Nephron progenitor cell (in vitro differentiated cells): ENCODE results near the gene CACNA1C.

Source experiments
- DNase-seq: peaks from one replicate; pipeline ENCODE4 v3.0.0; 2021
- H3K27ac Mint-ChIP-seq: 2 replicates; pipeline ENCODE4 v1.8.0; 2021; ENCODE audit warnings: mild to moderate bottlenecking, moderate library complexity, mixed read lengths
- H3K27me3 Mint-ChIP-seq: 2 replicates; pipeline ENCODE4 v1.8.0; 2021; ENCODE audit warnings: mild to moderate bottlenecking, low read depth, mixed read lengths; ENCODE audit not compliant: poor library complexity
- H3K36me3 Mint-ChIP-seq: 2 replicates; pipeline ENCODE4 v1.8.0; 2021; ENCODE audit warnings: low read depth, mixed read lengths
- H3K4me1 Mint-ChIP-seq: 2 replicates; pipeline ENCODE4 v1.8.0; 2021; ENCODE audit warnings: mixed read lengths
- H3K4me3 Mint-ChIP-seq: 2 replicates; pipeline ENCODE4 v1.8.0; 2021; ENCODE audit warnings: mild to moderate bottlenecking, moderate library complexity, mixed read lengths
- H3K9me3 Mint-ChIP-seq: 2 replicates; pipeline ENCODE4 v1.8.0; 2021; ENCODE audit warnings: mild to moderate bottlenecking, moderate library complexity, mixed read lengths
- TF ChIP-seq, protein P1 (sequence below): fragments of 200-600 bp; sonication (generic); IDR thresholded peaks from 2 replicates; pipeline ENCODE4 v1.5.0; 2021; ENCODE audit warnings: antibody characterized with exemption

The CACNA1C gene

GRCh38 chr12:2643576-2644135, 590.9 kb downstream of the CACNA1C start:
- H3K27me3 Mint-ChIP-seq: peaks cover 15% of the 10 kb centered on the region
- H3K27ac Mint-ChIP-seq: no peak overlapping the region
- H3K36me3 Mint-ChIP-seq: no peaks in the 10 kb centered on the region
- H3K4me3 Mint-ChIP-seq: no peak overlapping the region
- TF ChIP-seq, protein P1, sequence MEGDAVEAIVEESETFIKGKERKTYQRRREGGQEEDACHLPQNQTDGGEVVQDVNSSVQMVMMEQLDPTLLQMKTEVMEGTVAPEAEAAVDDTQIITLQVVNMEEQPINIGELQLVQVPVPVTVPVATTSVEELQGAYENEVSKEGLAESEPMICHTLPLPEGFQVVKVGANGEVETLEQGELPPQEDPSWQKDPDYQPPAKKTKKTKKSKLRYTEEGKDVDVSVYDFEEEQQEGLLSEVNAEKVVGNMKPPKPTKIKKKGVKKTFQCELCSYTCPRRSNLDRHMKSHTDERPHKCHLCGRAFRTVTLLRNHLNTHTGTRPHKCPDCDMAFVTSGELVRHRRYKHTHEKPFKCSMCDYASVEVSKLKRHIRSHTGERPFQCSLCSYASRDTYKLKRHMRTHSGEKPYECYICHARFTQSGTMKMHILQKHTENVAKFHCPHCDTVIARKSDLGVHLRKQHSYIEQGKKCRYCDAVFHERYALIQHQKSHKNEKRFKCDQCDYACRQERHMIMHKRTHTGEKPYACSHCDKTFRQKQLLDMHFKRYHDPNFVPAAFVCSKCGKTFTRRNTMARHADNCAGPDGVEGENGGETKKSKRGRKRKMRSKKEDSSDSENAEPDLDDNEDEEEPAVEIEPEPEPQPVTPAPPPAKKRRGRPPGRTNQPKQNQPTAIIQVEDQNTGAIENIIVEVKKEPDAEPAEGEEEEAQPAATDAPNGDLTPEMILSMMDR: no peak
- peaks cover 44% of the 10 kb centered on the region for H3K4me1 Mint-ChIP-seq
- no peaks in the 10 kb centered on the region for H3K9me3 Mint-ChIP-seq
- no peak for DNase-seq

- no peaks in the 10 kb centered on the region for H3K9me3 Mint-ChIP-seq
- H3K4me1 Mint-ChIP-seq: peaks cover 48% of the 10 kb centered on the region
- H3K4me3 Mint-ChIP-seq: no peak overlapping the region
- H3K27me3 Mint-ChIP-seq: peaks cover 14% of the 10 kb centered on the region
- TF ChIP-seq, protein P1: no peak
- H3K27ac Mint-ChIP-seq: no peak overlapping the region
- no peak for DNase-seq
- H3K36me3 Mint-ChIP-seq: no peaks in the 10 kb centered on the region
Measured at GRCh38 chr12:2644683-2645405, 592.1 kb downstream of the CACNA1C start.

- H3K36me3 Mint-ChIP-seq: no peaks in the 10 kb centered on the region
- peaks cover 50% of the 10 kb centered on the region for H3K4me1 Mint-ChIP-seq
- no peak overlapping the region for H3K4me3 Mint-ChIP-seq
- DNase-seq: no peak
- TF ChIP-seq, protein P1: no peak
- H3K27me3 Mint-ChIP-seq: peaks cover 14% of the 10 kb centered on the region
- H3K9me3 Mint-ChIP-seq: no peaks in the 10 kb centered on the region
- no peak overlapping the region for H3K27ac Mint-ChIP-seq
Measured at GRCh38 chr12:2645460-2645859, 592.7 kb downstream of the CACNA1C start.

- no peak overlapping the region for H3K4me3 Mint-ChIP-seq
- no peaks in the 10 kb centered on the region for H3K9me3 Mint-ChIP-seq
- no peak for DNase-seq
- TF ChIP-seq, protein P1: no peak
- H3K27me3 Mint-ChIP-seq: peaks cover 13% of the 10 kb centered on the region
- H3K4me1 Mint-ChIP-seq: peaks cover 42% of the 10 kb centered on the region
- no peaks in the 10 kb centered on the region for H3K36me3 Mint-ChIP-seq
- no peak overlapping the region for H3K27ac Mint-ChIP-seq
Measured at GRCh38 chr12:2646341-2646740, 593.6 kb downstream of the CACNA1C start.

- TF ChIP-seq, protein P1: no peak
- peaks cover 8% of the 10 kb centered on the region for H3K27me3 Mint-ChIP-seq
- no peak overlapping the region for H3K4me3 Mint-ChIP-seq
- no peak for DNase-seq
- no peaks in the 10 kb centered on the region for H3K9me3 Mint-ChIP-seq
- H3K4me1 Mint-ChIP-seq: peaks cover 34% of the 10 kb centered on the region
- no peaks in the 10 kb centered on the region for H3K36me3 Mint-ChIP-seq
- H3K27ac Mint-ChIP-seq: no peak overlapping the region
Measured at GRCh38 chr12:2647186-2647585, 594.4 kb downstream of the CACNA1C start.

- no peak overlapping the region for H3K4me3 Mint-ChIP-seq
Measured at GRCh38 chr12:2648406-2648805, 595.6 kb downstream of the CACNA1C start.

More at GRCh38 chr12:2648406-2648805, 595.6 kb downstream of the CACNA1C start:
- no peak overlapping the region for H3K27ac Mint-ChIP-seq
- TF ChIP-seq, protein P1: no peak
- H3K36me3 Mint-ChIP-seq: no peaks in the 10 kb centered on the region
- H3K4me1 Mint-ChIP-seq: peaks cover 23% of the 10 kb centered on the region
- H3K27me3 Mint-ChIP-seq: peaks cover 11% of the 10 kb centered on the region
- H3K9me3 Mint-ChIP-seq: no peaks in the 10 kb centered on the region
- DNase-seq: no peak
